A172 (cell line): Measurements from ENCODE around the gene SGMS1. TPM values are rescaled to one million over a fixed set of nuclear protein-coding genes. Genes with fewer than 3 reads are reported as not detected.
"Not testable (repeated sequence)": the region's sequence is repeated elsewhere in the genome, so short reads cannot be mapped to it uniquely, and the experiment has no call there.

Source experiments
- DNase-seq: peaks from one replicate; pipeline ENCODE4 v3.0.0-alpha.2; 2015; ENCODE audit warnings: low spot score
- total RNA-seq: library from RNA; depleted of rRNA; stranded (reverse); fragments of >200 nt; shearing (Covaris generic); gene quantifications from 2 replicates; pipeline ENCODE4 v1.2.3, GENCODE V29; 2014

Gene SGMS1
- total RNA-seq, 1 experiment from 2014 or later: 24.3 TPM

GRCh38 chr10:50560370-50560769 is 63.4 kb downstream of the SGMS1 start:
- DNase-seq: no peak

- DNase-seq: no peak
Measured at GRCh38 chr10:50558371-50558770, 65.4 kb downstream of the SGMS1 start.

- no peak for DNase-seq
Measured at GRCh38 chr10:50557130-50557682, 66.5 kb downstream of the SGMS1 start.

GRCh38 chr10:50556237-50557120 is 67.3 kb downstream of the SGMS1 start:
- no peak for DNase-seq

- DNase-seq: no peak
Measured at GRCh38 chr10:50554995-50555568, 68.7 kb downstream of the SGMS1 start.

- DNase-seq: no peak
Measured at GRCh38 chr10:50554376-50554994, 69.3 kb downstream of the SGMS1 start.

DNA sequence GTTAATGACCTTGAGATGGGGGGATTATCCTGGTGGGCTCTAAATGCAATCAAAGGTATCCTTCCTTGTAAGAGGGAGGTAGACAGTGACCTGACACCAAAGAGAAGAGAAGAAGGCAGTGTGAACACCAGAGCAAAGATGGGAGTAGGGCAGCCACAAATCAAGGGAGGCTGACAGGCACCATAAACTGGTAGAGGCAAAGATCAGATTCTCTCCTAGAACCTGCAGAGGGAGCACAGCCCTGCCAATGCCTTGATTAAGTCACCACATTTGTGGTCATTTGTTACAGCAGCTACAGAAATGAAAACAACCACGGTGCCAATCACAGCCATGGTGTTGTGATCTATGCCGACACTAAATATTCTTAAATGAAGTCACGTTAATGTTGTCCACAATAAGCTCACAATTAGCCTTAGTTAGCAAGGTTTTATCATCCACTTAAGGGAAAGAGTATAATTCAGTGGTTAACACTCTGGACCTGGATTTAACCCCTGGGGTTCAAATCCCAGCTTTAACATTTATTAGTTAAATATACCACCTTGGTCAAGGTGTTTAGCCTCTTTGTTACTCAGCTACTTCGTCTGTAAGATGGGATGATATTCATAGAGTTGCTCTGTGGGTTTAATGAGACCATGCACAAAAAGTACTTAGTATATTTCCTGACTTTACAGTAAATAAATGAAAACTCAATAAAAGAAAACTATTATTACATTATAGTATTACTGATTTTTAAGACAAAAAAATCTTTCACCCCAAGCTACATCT is 70.8 kb downstream of the SGMS1 start:
- DNase-seq: peak; percentile 13

GRCh38 chr10:50552308-50552707 is 71.4 kb downstream of the SGMS1 start:
- DNase-seq: no peak

- no peak for DNase-seq
Measured at GRCh38 chr10:50551894-50552293, 71.9 kb downstream of the SGMS1 start.

GRCh38 chr10:50550291-50550839 is 73.4 kb downstream of the SGMS1 start:
- DNase-seq: no peak

DNA sequence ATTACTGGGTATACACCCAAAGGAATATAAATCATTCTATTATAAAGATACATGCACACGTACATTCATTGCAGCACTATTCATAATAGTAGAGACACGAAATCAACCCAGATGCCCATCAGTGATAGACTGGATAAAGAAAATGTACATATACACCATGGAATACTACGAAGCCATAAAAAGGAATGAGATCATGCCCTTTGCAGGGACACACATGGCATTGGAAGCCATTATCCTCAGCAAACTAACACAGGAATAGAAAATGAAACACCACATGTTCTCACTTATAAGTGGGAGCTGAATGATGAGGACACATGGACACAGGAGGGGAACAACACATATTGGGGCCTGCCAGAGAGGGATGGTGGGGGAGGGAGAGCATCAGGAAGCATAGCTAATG is 74.6 kb downstream of the SGMS1 start:
- not testable (repeated sequence) for DNase-seq

GRCh38 chr10:50548481-50548880 is 75.3 kb downstream of the SGMS1 start:
- DNase-seq: not testable (repeated sequence)

DNA sequence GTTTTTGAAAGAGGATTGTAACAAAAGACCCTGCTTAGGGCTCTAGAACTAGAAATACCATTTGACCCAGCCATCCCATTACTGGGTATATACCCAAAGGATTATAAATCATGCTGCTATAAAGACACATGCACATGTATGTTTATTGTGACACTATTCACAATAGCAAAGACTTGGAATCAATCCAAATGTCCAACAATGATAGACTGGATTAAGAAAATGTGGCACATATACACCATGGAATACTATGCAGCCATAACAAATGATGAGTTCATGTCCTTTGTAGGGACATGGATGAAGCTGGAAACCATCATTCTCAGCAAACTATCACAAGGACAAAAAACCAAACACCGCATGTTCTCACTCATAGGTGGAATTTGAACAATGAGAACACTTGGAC is 77.5 kb downstream of the SGMS1 start:
- DNase-seq: not testable (repeated sequence)

DNA sequence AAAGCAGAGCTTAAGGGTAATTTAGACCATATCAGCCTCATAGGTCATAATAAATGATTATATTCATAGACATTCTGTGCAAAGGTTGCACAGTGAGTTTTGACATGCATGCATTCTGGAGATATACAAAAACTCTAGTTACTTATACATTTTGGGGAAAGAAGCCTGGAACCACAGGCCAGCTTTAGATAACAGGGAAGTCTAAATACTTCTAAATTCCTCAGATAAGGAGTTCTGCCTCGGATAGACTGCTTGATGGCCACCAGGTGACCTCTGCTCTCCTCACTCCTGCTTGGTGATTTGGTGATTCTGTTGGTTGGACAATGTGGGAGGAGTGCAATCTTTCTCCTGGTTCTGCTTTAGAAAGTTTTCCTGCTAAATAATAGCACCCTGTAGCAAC is 77.9 kb downstream of the SGMS1 start:
- no peak for DNase-seq

GRCh38 chr10:50544857-50545429 is 78.8 kb downstream of the SGMS1 start:
- no peak for DNase-seq

- DNase-seq: no peak
Measured at GRCh38 chr10:50544095-50544856, 79.5 kb downstream of the SGMS1 start.

DNA sequence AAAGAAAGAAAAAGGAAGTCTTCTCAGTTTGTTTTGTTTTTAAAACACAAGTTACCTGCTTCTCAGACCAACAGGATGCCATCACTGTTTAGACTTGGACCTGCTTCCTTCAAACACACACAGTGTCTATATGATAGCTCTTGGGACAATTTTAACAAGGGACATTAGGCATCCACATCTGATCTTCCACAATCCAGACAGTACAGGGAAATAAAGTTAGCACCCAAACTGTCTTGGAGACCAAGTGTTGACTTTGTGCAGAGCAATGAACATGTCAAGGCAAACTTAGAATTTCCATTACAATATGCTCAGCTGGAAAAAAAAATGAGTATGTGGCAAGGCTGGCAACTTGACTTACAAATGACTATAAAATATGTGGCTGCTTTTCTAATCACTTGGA is 80.9 kb downstream of the SGMS1 start:
- no peak for DNase-seq

- no peak for DNase-seq
Measured at GRCh38 chr10:50541921-50542320, 81.8 kb downstream of the SGMS1 start.

- no peak for DNase-seq
Measured at GRCh38 chr10:50541317-50541716, 82.4 kb downstream of the SGMS1 start.

- no peak for DNase-seq
Measured at GRCh38 chr10:50540826-50541122, 83.0 kb downstream of the SGMS1 start.
